ENCODE data around the gene PTPA. TPM values are rescaled to one million over a fixed set of nuclear protein-coding genes. Genes with fewer than 3 reads are reported as not detected.

The PTPA gene
- total and polyA plus RNA-seq, 9 donors: 106 to 141 (median 122) TPM

GRCh38 chr9:129141066-129142041 lies 30.1 kb downstream of the PTPA start:
- Histone ChIP-seq H3K36me3 (ENCODE audit: control insufficient read depth, insufficient read depth, low read length) (peaks cover 51% of the 10 kb centered on the region), H3K27me3 (ENCODE audit: control insufficient read depth, insufficient read depth, low read length) (no peaks in the 10 kb centered on the region), H3K27ac (ENCODE audit: low read length) (peak overlapping the region; percentile 100), H3K4me1 (ENCODE audit: control insufficient read depth, insufficient read depth, low read length) (peaks cover 90% of the 10 kb centered on the region), H3K4me3 (ENCODE audit: low read length) (peak overlapping the region; percentile 59), H3K9me3 (replicated peaks; ENCODE audit: control insufficient read depth, low read depth, low read length) (no peaks in the 10 kb centered on the region)
- 3% methylated on average over 10 of the region's 13 CpGs for WGBS (ENCODE audit: insufficient coverage)
- peak; percentile 96 for DNase-seq

- Histone ChIP-seq H3K4me1 (ENCODE audit: control insufficient read depth, insufficient read depth, low read length) (peaks cover 96% of the 10 kb centered on the region), H3K27ac (ENCODE audit: low read length) (peak overlapping the region; percentile 100), H3K27me3 (ENCODE audit: control insufficient read depth, insufficient read depth, low read length) (no peaks in the 10 kb centered on the region), H3K36me3 (ENCODE audit: control insufficient read depth, insufficient read depth, low read length) (peaks cover 46% of the 10 kb centered on the region), H3K9me3 (replicated peaks; ENCODE audit: control insufficient read depth, low read depth, low read length) (no peaks in the 10 kb centered on the region), H3K4me3 (ENCODE audit: low read length) (peak overlapping the region; percentile 9)
- DNase-seq: peak; percentile 49
- WGBS (ENCODE audit: insufficient coverage): 60% methylated on average over 11 of the region's 15 CpGs
These were observed 31.1 kb downstream of the PTPA start for GRCh38 chr9:129142138-129142935.

- Histone ChIP-seq H3K4me1 (ENCODE audit: control insufficient read depth, insufficient read depth, low read length) (peaks cover 97% of the 10 kb centered on the region), H3K9me3 (replicated peaks; ENCODE audit: control insufficient read depth, low read depth, low read length) (no peaks in the 10 kb centered on the region), H3K4me3 (ENCODE audit: low read length) (no peak overlapping the region), H3K36me3 (ENCODE audit: control insufficient read depth, insufficient read depth, low read length) (peaks cover 45% of the 10 kb centered on the region), H3K27me3 (ENCODE audit: control insufficient read depth, insufficient read depth, low read length) (no peaks in the 10 kb centered on the region), H3K27ac (ENCODE audit: low read length) (peak overlapping the region; percentile 100)
- WGBS (ENCODE audit: insufficient coverage): 12% methylated on average over 10 of the region's 14 CpGs
- DNase-seq: peak; percentile 95
These were observed 32.1 kb downstream of the PTPA start for GRCh38 chr9:129143031-129143927.

- no peak for DNase-seq
- Histone ChIP-seq H3K36me3 (ENCODE audit: control insufficient read depth, insufficient read depth, low read length) (peaks cover 64% of the 10 kb centered on the region), H3K27ac (ENCODE audit: low read length) (peak overlapping the region; percentile 95), H3K9me3 (replicated peaks; ENCODE audit: control insufficient read depth, low read depth, low read length) (no peaks in the 10 kb centered on the region), H3K4me3 (ENCODE audit: low read length) (no peak overlapping the region), H3K4me1 (ENCODE audit: control insufficient read depth, insufficient read depth, low read length) (peaks cover 91% of the 10 kb centered on the region), H3K27me3 (ENCODE audit: control insufficient read depth, insufficient read depth, low read length) (no peaks in the 10 kb centered on the region)
- 83% methylated on average over 1 of the region's 2 CpGs for WGBS (ENCODE audit: insufficient coverage)
These were observed 34.1 kb downstream of the PTPA start for GRCh38 chr9:129145316-129145715.

- peak overlapping the region; percentile 95 for H3K27ac ChIP-seq (ENCODE audit: low read length)
- no peaks in the 10 kb centered on the region for H3K9me3 ChIP-seq (replicated peaks; ENCODE audit: control insufficient read depth, low read depth, low read length)
- H3K36me3 ChIP-seq (ENCODE audit: control insufficient read depth, insufficient read depth, low read length): peaks cover 69% of the 10 kb centered on the region
- DNase-seq: peak; percentile 94
- no peak overlapping the region for H3K4me3 ChIP-seq (ENCODE audit: low read length)
- peaks cover 85% of the 10 kb centered on the region for H3K4me1 ChIP-seq (ENCODE audit: control insufficient read depth, insufficient read depth, low read length)
- no peaks in the 10 kb centered on the region for H3K27me3 ChIP-seq (ENCODE audit: control insufficient read depth, insufficient read depth, low read length)
- WGBS (ENCODE audit: insufficient coverage): 10% methylated on average over 4 of the region's 7 CpGs
These were observed 34.7 kb downstream of the PTPA start for GRCh38 chr9:129145841-129146292.

- H3K27ac ChIP-seq (ENCODE audit: low read length): peak overlapping the region; percentile 95
- no peaks in the 10 kb centered on the region for H3K27me3 ChIP-seq (ENCODE audit: control insufficient read depth, insufficient read depth, low read length)
- peak; percentile 88 for DNase-seq
- H3K36me3 ChIP-seq (ENCODE audit: control insufficient read depth, insufficient read depth, low read length): peaks cover 75% of the 10 kb centered on the region
- no peaks in the 10 kb centered on the region for H3K9me3 ChIP-seq (replicated peaks; ENCODE audit: control insufficient read depth, low read depth, low read length)
- 15% methylated on average over 7 of the region's 8 CpGs for WGBS (ENCODE audit: insufficient coverage)
- H3K4me3 ChIP-seq (ENCODE audit: low read length): no peak overlapping the region
- peaks cover 79% of the 10 kb centered on the region for H3K4me1 ChIP-seq (ENCODE audit: control insufficient read depth, insufficient read depth, low read length)
These were observed 35.3 kb downstream of the PTPA start for GRCh38 chr9:129146441-129146941.

- H3K36me3 ChIP-seq (ENCODE audit: control insufficient read depth, insufficient read depth, low read length): peaks cover 60% of the 10 kb centered on the region
- no peaks in the 10 kb centered on the region for H3K27me3 ChIP-seq (ENCODE audit: control insufficient read depth, insufficient read depth, low read length)
- H3K4me3 ChIP-seq (ENCODE audit: low read length): no peak overlapping the region
- no peaks in the 10 kb centered on the region for H3K9me3 ChIP-seq (replicated peaks; ENCODE audit: control insufficient read depth, low read depth, low read length)
- peaks cover 57% of the 10 kb centered on the region for H3K4me1 ChIP-seq (ENCODE audit: control insufficient read depth, insufficient read depth, low read length)
- H3K27ac ChIP-seq (ENCODE audit: low read length): no peak overlapping the region
- WGBS (ENCODE audit: insufficient coverage): 45% methylated on average over 2 of the region's 6 CpGs
- no peak for DNase-seq
These were observed 37.4 kb downstream of the PTPA start for GRCh38 chr9:129148463-129149204.

GRCh38 chr9:129149442-129149841 lies 38.2 kb downstream of the PTPA start:
- no peak for DNase-seq
- 76% methylated on average over 5 of the region's 6 CpGs for WGBS (ENCODE audit: insufficient coverage)
- Histone ChIP-seq H3K4me1 (ENCODE audit: control insufficient read depth, insufficient read depth, low read length) (peaks cover 50% of the 10 kb centered on the region), H3K27ac (ENCODE audit: low read length) (no peak overlapping the region), H3K4me3 (ENCODE audit: low read length) (no peak overlapping the region), H3K27me3 (ENCODE audit: control insufficient read depth, insufficient read depth, low read length) (no peaks in the 10 kb centered on the region), H3K36me3 (ENCODE audit: control insufficient read depth, insufficient read depth, low read length) (peaks cover 53% of the 10 kb centered on the region), H3K9me3 (replicated peaks; ENCODE audit: control insufficient read depth, low read depth, low read length) (no peaks in the 10 kb centered on the region)

- peaks cover 52% of the 10 kb centered on the region for H3K36me3 ChIP-seq (ENCODE audit: control insufficient read depth, insufficient read depth, low read length)
- H3K4me1 ChIP-seq (ENCODE audit: control insufficient read depth, insufficient read depth, low read length): peaks cover 44% of the 10 kb centered on the region
- no peaks in the 10 kb centered on the region for H3K27me3 ChIP-seq (ENCODE audit: control insufficient read depth, insufficient read depth, low read length)
- WGBS (ENCODE audit: insufficient coverage): 80% methylated on average over 10 of the region's 10 CpGs
- no peak for DNase-seq
- H3K27ac ChIP-seq (ENCODE audit: low read length): no peak overlapping the region
- no peak overlapping the region for H3K4me3 ChIP-seq (ENCODE audit: low read length)
- H3K9me3 ChIP-seq (replicated peaks; ENCODE audit: control insufficient read depth, low read depth, low read length): no peaks in the 10 kb centered on the region
These were observed 38.9 kb downstream of the PTPA start for GRCh38 chr9:129150122-129150521.
